ENCODE results near the gene VPS4A. TPM values are rescaled to one million over a fixed set of nuclear protein-coding genes. Genes with fewer than 3 reads are reported as not detected.
A peak's percentile ranks its signal among the peaks of the same experiment; 100 is the strongest.
"Not testable (repeated sequence)": the region's sequence is repeated elsewhere in the genome, so short reads cannot be mapped to it uniquely, and the experiment has no call there.

Gene VPS4A
- total RNA-seq, 1 donor from 2014 or later: 38.9 TPM

DNA sequence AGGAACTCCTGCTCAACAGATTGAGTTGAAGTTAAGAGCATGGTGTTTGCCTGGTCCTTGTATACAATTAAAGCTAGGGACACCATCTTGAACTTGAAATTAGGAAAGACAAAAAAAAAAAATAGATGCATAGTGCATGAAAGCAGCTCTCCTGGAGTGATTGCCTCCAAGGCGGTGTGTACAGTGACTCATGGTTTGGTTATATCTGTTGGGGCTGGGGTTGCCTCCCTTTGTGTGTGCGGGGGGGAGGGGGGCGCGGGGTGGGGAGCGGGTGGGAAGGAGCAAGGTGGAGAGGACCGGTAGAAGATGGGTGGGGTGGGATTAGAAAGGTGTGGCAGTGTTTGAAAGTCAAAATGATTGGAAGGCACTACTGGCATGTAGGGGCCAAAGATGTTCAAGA is 37.1 kb downstream of the VPS4A start:
- H3K27ac Mint-ChIP-seq (ENCODE audit: unreplicated experiment): no peak overlapping the region
- H3K36me3 Mint-ChIP-seq (ENCODE audit: unreplicated experiment): no peaks in the 10 kb centered on the region
- no peaks in the 10 kb centered on the region for H3K9me3 Mint-ChIP-seq (ENCODE audit: unreplicated experiment)
- DNase-seq: no peak
- peaks cover 1% of the 10 kb centered on the region for H3K27me3 Mint-ChIP-seq (ENCODE audit: unreplicated experiment)
- TF ChIP-seq, protein P1, sequence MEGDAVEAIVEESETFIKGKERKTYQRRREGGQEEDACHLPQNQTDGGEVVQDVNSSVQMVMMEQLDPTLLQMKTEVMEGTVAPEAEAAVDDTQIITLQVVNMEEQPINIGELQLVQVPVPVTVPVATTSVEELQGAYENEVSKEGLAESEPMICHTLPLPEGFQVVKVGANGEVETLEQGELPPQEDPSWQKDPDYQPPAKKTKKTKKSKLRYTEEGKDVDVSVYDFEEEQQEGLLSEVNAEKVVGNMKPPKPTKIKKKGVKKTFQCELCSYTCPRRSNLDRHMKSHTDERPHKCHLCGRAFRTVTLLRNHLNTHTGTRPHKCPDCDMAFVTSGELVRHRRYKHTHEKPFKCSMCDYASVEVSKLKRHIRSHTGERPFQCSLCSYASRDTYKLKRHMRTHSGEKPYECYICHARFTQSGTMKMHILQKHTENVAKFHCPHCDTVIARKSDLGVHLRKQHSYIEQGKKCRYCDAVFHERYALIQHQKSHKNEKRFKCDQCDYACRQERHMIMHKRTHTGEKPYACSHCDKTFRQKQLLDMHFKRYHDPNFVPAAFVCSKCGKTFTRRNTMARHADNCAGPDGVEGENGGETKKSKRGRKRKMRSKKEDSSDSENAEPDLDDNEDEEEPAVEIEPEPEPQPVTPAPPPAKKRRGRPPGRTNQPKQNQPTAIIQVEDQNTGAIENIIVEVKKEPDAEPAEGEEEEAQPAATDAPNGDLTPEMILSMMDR (IDR thresholded peaks at IDR 0.05; ENCODE audit: partially characterized antibody, unreplicated experiment): no peak
- H3K4me3 Mint-ChIP-seq (ENCODE audit: unreplicated experiment): no peak overlapping the region
- peaks cover 2% of the 10 kb centered on the region for H3K4me1 Mint-ChIP-seq (ENCODE audit: low read depth, unreplicated experiment)

DNA sequence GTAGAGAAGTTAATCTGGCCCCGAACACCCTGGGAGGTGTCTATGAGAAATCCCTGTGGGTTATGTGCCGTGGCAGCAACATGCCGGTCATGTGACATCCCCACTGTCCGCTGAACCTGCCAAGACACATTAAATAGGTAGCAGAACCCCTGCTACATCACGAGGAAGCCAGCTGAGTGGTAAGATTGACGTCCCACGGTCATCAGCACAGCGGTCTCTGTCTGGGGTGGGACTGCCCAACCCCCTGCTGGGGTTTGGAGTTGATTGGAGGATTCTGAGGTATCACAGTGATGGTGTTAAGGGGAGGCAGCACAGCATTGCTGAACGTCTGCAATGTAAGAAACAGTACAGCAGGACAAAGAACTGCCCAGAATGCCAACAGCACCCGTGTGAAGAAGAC is 38.4 kb downstream of the VPS4A start:
- Mint-ChIP-seq H3K27ac (ENCODE audit: unreplicated experiment) (no peak overlapping the region), H3K4me3 (ENCODE audit: unreplicated experiment) (no peak overlapping the region), H3K4me1 (ENCODE audit: low read depth, unreplicated experiment) (peaks cover 2% of the 10 kb centered on the region)

DNA sequence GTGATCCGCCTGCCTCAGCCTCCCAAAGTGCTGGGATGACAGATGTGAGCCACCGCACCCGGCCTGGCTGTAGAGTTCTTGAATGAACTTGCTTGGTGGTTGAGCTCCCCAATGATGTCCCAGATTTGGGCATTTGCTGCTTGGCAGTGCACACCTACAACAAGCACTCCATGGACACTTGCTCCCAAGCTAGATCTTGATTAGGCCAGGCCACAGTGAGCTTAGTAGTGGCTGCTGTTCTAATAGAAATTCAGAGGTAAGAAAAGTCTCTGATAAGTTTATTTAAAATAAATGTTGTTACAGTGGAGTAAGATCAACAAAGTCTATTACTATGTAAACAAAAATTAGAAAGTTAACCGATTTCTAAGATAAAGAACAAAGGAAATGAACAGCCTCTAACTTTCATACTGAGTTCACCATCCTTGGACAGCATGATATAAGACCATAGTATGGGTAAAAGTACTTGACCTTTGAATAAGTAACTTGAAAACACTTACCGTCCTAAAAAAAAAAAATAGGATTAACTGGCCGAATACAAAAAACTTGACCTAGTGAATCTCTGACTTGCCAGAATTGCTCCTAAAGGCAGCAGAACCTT is 39.5 kb downstream of the VPS4A start:
- no peak overlapping the region for H3K27ac Mint-ChIP-seq (ENCODE audit: unreplicated experiment)
- no peak for DNase-seq
- H3K9me3 Mint-ChIP-seq (ENCODE audit: unreplicated experiment): no peaks in the 10 kb centered on the region
- no peaks in the 10 kb centered on the region for H3K36me3 Mint-ChIP-seq (ENCODE audit: unreplicated experiment)
- H3K4me3 Mint-ChIP-seq (ENCODE audit: unreplicated experiment): no peak overlapping the region
- H3K27me3 Mint-ChIP-seq (ENCODE audit: unreplicated experiment): no peaks in the 10 kb centered on the region
- TF ChIP-seq, protein P1 (IDR thresholded peaks at IDR 0.05; ENCODE audit: partially characterized antibody, unreplicated experiment): no peak
- H3K4me1 Mint-ChIP-seq (ENCODE audit: low read depth, unreplicated experiment): peaks cover 2% of the 10 kb centered on the region

More for the DNA sequence above, 38.4 kb downstream of the VPS4A start:
- H3K9me3 Mint-ChIP-seq (ENCODE audit: unreplicated experiment): no peaks in the 10 kb centered on the region
- H3K36me3 Mint-ChIP-seq (ENCODE audit: unreplicated experiment): no peaks in the 10 kb centered on the region
- no peak for DNase-seq
- TF ChIP-seq, protein P1 (IDR thresholded peaks at IDR 0.05; ENCODE audit: partially characterized antibody, unreplicated experiment): no peak
- peaks cover 1% of the 10 kb centered on the region for H3K27me3 Mint-ChIP-seq (ENCODE audit: unreplicated experiment)

DNA sequence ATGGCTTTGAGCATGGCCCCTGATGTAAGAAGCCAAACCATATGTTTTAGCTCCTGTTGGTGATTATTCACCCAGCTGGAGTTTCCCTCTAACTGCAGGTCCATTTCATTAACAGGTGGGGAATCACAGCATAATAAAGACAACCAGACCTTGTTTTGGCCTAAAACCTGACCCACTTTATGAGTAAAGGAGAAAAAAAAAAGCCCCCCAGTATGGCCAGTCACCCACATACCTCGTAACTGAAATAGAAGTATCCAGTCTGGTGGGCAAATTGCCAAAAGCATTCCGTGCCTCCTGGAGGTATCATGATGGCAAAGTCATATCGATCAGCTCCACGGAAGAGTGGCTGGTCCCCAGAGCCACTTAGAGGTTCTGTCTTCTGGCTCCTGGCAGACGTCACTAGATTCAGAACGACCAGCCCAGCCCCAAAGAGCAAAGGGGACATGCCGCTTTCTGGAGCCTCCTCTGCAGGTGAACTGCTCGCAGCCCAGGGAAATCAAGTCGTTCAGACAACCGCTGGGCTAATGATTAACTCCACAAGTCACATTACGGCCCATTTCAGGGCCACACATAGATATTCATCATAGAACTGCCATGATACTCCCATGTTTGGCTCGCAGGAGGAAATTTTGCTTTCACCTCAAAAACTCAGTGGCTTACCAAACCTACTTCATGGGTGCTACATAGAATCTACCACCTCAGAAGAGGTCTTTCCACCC is 40.3 kb downstream of the VPS4A start, which contains the start of gene TMED6:
Gene TMED6 (minus strand): TSS at position 478 of the 719 bp plus-strand sequence. CDS start 33 bp downstream, at position 445.
- Mint-ChIP-seq H3K4me3 (ENCODE audit: unreplicated experiment) (no peak within 1 kb of the TSS), H3K36me3 (ENCODE audit: unreplicated experiment) (no peaks in the 10 kb centered on the region), H3K4me1 (ENCODE audit: low read depth, unreplicated experiment) (peaks cover 2% of the 10 kb centered on the region), H3K27ac (ENCODE audit: unreplicated experiment) (peak within 1 kb of the TSS; percentile 53), H3K27me3 (ENCODE audit: unreplicated experiment) (no peaks in the 10 kb centered on the region), H3K9me3 (ENCODE audit: unreplicated experiment) (no peaks in the 10 kb centered on the region)
- no peak for DNase-seq
- TF ChIP-seq, protein P1 (IDR thresholded peaks at IDR 0.05; ENCODE audit: partially characterized antibody, unreplicated experiment): no peak

DNA sequence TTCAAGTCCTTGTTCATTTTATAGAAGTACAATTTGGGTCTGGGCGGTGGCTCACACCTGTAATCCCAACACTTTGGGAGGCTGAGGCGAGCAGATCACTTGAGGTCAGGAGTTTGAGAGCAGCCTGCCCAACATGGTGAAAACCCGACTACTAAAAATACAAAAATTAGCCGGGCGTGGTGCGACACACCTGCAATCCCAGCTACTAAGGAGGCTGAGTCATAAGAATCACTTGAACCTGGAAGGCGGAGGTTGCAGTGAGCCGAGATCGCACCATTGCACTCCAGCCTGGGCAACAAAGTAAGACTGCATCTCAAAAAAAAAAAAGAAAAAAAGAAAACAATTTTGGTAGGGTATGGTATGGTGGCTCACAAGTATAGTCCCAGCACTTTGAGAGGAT is 48.9 kb downstream of the VPS4A start:
- not testable (repeated sequence) for H3K36me3 Mint-ChIP-seq (ENCODE audit: unreplicated experiment); H3K27ac Mint-ChIP-seq (ENCODE audit: unreplicated experiment); H3K27me3 Mint-ChIP-seq (ENCODE audit: unreplicated experiment); H3K4me3 Mint-ChIP-seq (ENCODE audit: unreplicated experiment); DNase-seq; H3K4me1 Mint-ChIP-seq (ENCODE audit: low read depth, unreplicated experiment); H3K9me3 Mint-ChIP-seq (ENCODE audit: unreplicated experiment)

Measured in glutamatergic neuron (in vitro differentiated cells).